NCI-H2107 treated with DMSO at 0.1 percent for 48 hours (cell line): ENCODE data around the gene RAB1A.
"Not testable (repeated sequence)": the region's sequence is repeated elsewhere in the genome, so short reads cannot be mapped to it uniquely, and the experiment has no call there.

ENCODE experiments used
- DNase-seq: peaks from one replicate; lab custom pipeline; 2025; ENCODE audit not compliant: unreplicated experiment; lab: John Stamatoyannopoulos, UW

The RAB1A gene

DNA sequence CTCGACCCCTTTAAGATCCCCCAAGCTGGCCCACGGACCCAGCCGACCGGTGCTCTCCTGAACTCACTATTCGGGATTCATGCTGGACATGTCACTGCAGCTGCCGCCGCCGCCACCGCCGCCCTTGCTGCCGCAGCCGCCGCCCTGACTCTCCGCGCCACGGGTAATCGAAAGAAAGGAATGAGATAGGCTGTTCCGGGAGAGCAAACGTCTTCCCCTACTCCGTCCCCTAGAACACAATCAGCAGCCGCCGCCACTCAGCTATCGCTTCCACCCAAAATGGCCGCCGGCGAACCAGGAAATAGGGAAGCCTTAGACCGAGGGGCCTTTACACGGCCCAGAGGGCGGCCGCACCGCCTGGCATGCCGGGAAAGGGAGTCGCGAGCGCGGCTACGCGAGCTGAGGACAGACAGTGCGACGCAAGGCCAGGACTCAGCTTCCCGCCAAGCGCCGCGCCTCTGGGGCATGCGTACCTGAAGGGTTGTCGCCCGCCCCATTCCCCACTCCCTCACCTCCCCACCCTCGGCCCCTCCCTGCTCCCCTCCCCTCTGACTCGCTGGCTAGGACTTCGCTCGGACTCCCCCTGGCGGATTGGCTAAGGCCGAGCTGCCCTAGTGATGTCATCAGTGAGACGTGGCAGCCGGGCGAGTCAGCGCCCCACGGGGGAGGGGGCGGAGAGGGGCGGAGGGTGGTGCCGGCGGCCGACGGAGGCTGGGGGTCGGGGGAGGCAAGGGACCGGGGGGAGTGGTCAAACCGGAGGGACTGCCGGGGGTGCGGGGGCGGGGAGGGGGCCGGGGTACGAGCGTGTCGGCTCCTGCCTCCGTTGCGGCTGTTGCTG, at the start of gene RAB1A:
Gene RAB1A (minus strand): TSS at position 281 of the 838 bp plus-strand sequence. CDS start 191 bp downstream, at position 90.
- DNase-seq = peak; percentile 94

DNA sequence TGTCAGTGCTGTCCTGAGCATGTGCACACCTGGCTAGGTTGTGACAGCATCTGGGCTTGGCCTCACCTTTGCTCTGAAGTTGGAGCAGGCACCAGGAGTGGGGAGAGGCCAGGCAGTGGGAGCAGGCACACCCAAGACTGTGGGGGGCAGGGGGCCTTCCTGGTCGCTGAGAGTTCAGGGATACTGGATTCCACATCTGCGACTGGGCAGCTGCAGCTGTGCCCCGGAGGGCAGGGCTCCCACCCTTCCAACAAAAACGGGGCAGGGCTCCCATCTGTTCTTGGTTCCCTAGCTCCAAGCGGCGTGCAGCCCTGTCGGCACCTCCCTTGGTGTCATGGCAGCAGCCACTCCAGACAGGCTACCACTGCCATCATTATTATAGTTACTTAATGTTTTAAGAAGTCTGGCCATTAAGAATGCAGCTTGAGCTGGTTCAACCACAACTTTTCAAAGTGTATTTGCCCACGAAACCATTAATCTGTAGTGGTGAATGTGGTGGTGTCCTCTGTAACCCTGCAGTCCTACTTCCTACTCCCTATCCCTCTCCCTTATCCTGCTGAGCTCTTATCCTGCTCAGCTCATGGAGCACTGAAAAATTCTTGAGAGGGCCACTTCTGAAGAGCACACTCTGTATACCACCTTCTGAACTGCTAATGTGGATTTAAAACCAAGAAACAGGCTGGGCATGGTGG, 48.0 kb upstream of the RAB1A start:
- DNase-seq = no peak

DNA sequence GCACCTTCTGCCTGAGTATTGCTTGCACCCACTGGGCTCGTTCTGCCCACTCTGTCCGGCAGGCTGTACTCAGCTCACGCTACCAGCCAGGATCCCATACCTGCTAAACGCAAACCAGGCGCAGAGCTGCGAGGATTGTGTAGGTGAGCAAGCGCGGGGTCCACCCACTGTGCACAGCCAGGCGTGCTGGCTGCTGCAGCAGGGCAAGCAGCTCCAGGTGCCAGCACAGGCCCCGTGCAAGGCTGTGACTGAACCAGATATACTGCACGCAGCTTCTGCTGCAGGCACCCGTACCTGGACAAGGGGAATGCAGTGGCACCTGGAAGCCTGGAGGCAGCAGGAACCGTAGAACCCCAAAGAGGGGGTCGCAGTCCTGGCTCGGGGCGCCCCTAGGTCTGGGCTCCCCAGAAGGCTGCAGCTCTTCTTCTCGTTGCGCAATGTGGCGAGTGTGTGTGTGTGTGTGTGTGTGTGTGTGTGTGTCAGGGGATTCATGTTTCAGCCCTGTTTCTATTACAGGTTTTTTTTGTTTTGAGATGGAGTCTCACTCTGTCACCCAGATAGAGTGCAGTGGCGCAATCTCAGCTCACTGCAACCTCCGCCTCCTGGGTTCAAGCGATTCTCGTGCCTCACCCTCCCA, 46.1 kb upstream of the RAB1A start:
- peak; percentile 26 for DNase-seq

DNA sequence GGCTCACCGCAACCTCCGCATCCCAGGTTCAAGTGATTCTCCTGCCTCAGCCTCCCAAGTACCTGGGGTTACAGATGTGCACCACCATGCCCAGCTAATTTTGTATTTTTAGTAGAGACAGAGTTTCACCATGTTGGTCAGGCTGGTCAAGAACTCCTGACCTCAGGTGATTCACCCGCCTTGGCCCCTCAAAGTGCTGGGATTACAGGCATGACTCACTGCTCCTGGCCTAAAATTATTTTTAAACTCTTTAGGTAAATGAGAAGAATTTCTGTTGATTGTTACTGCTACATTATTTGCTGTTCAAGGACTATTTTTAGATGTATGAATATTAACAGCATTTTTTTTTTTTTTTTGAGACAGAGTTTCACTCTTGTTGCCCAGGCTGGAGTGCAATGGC, 44.1 kb upstream of the RAB1A start:
- DNase-seq = not testable (repeated sequence)

DNA sequence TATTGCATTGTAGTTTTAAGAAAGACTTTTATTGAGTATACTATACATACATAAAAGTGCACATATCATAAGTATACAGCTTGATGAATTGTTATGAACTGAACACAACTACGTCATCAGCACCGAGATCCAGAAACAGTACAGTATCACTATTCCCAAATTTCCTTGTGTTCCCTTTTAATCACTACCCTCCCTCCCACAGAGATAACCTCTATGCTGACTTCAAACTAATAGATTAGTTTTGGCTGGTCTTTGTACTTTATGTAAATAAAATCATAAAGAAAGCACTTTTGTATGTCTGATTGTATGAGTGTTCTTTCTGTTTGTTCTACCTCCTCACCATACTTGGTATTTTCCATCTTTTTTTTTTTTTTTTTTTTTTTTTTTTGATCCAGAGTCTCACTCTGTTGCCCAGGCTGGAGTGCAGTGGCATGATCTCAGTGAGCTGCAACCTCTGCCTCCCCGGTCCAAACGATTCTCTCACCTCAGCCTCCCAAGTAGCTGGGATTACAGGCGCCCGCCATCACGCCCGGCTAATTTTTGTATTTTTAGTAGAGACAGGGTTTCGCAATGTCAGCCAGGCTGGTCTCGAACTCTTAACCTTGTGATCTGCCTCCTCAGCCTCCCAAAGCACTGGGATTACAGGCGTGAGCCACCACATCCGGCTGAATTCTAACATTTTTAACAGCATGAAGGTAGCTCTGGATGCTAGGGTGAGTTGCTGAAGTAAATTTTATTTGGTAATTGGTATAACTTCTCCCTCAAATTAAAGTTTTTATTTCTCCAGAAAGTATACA, 43.3 kb upstream of the RAB1A start:
- no peak for DNase-seq

DNA sequence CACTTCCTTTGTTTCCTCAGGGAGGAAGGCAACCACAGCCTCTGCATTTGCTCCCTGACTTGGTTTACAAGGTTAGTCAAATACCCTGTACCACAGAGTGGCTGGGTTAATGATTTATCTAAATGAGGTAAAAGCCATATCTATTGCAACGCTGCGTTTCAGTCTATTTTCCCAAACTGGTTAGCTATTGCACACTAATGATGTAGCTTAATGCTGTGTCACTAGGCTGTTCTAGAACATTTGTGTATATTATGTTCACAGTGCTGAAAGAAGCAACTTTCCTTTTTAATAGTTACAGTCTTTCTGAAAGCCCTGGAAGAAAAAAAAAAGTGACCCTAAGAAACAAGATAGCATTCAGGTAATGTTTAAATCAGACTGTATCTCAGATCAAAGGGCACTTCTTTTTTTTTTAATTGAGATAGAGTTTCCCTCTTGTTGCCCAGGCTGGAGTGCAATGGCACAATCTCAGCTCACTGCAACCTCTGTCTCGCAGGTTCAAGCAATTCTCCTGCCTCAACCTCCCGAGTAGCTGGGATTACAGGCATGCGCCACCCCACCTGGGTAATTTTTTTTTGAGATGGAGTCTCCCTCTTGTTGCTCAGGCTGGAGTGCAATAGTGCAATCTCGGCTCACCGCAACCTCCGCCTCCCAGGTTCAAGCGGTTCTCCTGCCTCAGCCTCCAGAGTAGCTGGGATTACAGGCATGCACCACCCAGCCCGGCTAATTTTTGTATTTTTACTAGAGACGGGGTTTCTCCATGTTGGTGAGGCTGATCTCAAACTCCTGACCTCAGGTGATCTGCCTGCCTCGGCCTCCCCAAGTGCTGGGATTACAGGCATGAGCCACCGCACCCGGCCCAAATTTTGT, 40.9 kb upstream of the RAB1A start:
- DNase-seq = not testable (repeated sequence)

DNA sequence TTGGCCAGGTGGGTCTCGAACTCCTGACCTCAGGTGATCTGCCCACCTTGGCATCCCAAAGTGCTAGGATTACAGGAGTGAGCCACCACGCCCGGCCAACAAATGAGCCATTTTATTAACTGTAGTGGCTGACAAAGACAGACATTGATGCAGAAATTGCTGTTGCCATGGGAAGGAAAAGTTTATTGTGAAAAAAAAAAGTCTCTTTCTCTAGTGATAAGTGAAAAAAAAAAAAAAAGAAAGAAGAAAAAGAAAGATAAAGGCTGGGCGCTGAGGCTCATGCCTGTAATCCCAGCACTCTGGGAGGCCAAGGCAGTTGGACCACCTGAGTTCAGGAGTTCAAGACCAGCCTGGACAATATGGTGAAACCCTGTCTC, 39.8 kb upstream of the RAB1A start:
- no peak for DNase-seq

DNA sequence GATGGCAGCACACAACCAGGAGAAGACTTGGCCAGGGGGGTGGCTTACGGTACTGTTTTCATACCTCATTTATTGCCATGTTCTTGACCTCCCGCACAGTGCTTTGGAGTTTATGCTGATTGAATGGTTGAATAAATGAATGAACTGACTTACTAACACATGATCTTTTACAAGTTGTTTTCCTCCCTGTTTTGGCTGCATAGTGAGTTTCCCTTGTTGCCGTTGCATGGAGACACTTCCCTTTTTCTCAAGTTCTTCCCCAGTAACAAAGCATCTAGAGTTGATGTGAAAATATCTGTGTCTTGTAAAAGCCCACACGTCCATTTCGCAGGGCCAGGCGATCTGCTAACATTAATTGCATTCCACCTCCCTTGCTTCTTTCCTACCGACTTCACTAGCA, 35.7 kb upstream of the RAB1A start:
- no peak for DNase-seq

DNA sequence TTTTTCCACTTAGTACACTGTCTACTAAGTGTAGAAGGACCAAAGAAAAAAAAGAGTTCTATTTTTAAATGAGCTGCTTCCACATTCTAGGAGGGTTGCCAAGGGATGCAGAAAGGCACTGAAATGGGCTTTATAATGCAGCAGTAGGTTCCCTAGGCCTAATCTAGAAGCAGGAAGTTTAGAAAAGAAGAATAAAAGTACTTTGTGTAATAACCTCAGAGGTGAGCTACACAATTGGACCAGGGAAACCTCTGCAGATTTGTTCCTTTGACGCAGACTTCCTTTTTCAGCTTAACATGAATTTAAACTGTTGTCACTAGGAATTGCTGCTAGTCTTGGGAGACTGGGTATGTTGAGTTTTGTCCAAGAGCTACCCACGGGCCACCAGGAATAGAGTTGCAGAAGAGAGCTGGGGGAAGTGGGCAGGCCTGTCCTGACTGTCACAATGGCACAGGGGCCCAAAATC, 34.6 kb upstream of the RAB1A start:
- no peak for DNase-seq

DNA sequence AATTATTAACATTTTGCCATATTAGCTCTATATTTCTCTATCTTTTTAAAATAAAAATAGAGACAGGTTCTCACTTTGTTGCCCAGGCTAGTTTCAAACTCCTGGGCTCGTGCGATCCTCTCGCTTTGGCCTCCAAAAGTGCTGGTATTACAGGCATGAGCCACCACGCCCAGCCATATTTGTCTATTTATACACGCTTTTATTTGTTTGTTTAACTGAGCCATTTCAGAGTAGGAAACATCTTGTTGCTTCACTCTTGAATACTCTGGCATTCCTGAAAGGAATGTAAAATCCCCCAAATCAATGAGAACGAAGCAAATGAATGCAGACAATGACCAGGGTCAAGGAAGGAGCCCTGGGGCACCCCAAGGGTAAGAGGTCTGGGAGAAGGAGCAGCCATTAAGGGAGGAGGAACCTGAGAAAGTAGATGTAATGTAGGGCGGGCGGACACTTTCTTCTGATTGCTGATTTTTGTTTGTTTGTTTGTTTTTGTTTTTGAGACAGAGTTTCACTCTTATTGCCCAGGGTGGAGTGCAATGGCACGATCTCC, 31.7 kb upstream of the RAB1A start:
- no peak for DNase-seq

DNA sequence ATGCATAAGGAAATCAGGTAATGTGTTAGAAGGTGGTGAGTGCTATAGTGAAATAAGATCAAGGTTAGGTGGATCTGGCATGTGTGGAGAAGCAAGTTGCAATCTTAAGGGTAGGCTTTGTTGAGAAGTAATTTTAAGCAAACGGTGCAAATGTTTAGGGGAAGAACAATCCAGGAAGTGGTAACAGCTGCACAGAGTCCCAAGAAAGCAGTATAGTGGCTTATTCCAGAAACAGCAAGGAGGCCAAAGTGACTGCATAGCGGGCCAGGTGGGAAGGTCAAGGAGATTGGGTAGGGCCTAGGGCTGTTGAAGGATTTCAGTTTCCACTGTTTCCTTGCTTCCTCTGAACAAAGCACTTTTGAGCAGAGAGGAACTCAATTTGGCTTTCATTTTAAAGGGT, 30.0 kb upstream of the RAB1A start:
- no peak for DNase-seq

DNA sequence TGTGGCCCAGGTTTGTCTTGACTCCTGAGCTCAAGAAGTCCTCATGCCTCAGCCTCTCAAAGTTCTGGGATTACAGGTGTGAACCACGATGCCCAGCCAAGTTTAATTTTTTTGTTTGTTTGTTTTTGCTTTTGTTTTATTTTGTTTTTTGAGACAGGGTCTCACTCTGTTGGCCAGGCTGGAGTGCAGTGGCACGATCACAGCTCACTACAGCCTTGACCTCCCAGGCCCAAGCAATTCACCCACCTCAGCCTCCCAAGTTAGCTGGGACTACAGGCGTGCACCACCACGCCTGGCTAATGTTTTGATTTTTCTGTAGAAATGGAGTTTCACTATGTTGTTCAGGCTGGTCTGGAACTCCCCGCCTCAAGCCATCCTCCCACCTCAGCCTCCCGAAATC, 29.4 kb upstream of the RAB1A start:
- no peak for DNase-seq

DNA sequence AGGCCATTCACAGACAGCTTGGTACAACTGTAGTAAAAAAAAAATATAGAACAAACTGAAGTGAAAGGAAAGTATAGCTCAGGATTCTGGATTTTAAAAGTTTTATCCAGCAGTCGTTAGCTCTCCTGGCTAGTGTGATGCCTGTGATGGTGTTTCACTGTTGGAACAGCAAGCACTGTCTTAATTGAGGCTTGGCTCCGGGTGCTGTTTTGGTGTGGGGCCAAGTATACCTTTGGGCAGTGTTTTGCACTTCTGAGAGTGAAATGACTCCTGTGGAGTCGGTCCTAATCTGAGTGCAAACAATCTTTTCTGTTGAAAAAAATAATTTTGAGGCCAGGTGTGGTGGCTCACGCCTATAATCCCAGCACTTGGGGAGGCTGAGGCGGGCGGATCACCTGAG, 28.7 kb upstream of the RAB1A start:
- DNase-seq = no peak

DNA sequence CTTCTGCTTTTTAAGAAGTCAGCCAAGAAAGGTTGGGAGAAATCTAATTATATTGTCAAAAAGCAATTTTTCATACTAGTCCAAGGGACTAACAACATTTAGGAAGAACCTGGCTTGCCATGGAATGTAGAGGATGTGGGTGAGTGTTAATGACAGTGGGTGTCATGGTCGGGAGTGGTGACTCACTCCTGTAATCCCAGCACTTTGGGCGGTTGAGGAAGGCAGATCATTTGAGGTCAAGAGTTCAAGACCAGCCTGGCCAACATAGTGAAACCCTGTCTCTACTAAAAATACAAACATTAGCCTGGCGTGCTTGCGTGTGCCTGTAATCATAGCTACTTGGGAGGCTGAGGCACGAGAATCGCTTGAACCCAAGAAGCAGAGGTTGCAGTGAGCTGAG, 27.9 kb upstream of the RAB1A start:
- not testable (repeated sequence) for DNase-seq

DNA sequence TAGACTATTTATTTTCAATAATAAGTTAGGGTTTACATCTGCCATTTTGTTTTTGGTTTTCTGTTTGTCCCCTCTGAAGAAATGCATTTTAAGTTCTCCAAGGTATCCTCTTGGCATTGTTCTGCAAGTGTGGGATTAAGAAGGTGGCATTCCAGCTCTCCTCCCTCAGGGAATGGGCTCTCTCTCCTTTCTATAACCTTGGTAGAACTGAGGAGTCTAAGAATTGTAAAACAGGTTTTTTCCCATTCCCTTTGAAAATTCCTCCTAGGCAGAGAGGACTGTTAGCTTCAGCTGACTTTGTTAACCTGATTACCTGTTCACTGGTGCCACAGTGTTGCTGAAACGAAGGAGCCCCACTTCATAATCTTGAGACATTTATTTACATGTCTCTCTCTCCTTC, 26.1 kb upstream of the RAB1A start:
- no peak for DNase-seq

DNA sequence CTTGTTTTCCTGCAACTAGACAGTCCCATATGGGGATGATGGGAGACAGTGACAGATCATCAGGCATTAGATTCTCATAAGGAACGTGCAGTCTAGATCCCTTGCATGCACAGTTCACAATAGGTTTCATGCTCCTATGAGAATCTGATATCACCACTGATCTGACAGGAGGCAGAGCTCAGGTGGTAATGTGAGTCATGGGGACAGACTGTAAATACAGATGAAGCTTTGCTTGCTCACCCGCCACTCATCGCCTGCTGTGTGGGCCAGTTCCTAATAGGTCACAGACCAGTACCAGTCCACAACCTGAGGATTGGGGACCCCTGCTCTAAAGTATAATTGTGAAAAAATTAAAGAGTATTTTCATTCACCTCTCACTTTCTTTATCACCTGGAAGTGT, 23.6 kb upstream of the RAB1A start:
- DNase-seq = no peak

DNA sequence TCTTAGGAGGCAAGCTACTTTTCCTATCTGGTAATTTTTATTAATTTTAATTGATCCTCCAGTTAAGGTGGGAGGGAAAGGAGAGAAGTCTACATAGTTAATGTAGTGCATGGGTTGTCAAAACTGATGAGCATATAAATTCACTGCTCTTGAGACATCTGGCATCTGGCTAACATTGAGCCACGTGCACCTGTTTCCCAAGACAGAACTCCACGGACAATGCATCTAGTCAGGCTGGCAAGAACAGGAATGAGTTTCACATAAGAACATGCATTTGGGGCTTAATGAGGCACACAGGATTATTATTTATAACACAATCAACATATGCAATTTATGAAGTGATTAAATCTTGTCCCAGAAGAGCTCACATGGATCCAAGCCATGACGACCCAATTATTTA, 16.2 kb upstream of the RAB1A start:
- DNase-seq = no peak

DNA sequence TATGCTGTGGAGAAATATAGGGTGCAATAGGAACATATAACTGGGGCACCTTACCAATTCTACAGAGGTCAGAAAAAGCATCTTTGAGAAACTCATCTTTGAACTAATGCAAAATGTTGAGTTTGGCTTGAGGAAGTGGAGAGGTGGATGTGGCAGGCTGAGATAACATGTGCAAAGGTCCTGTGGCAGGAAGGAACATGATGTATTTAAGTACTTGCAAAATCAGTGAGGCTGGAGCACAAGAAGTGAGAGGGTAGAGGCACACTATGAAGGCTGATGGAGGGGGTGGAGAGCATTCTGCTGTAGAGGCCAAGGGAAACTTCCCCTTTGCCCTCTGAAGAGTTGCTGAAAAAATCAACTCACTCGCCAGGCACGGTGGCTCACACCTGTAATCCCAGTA, 14.7 kb upstream of the RAB1A start:
- DNase-seq = no peak

DNA sequence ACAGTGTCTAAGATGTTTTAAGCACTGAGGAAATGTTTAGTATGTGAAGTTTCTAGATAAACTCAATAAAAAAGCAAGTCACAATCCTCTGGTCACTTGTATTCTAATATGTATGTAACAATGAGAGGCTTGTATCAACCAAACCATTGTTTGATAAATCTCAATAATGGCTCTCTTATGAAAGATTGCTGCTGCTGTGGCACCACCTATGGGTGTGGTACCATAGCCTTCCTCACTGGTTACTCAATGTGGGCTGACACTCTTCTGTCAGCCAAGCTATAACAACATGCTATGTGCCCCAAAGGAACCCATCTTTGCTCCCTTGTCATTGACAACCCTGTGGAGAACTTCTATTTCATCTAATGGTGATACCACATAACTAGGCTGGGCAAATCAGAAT, 12.6 kb upstream of the RAB1A start:
- DNase-seq = no peak

DNA sequence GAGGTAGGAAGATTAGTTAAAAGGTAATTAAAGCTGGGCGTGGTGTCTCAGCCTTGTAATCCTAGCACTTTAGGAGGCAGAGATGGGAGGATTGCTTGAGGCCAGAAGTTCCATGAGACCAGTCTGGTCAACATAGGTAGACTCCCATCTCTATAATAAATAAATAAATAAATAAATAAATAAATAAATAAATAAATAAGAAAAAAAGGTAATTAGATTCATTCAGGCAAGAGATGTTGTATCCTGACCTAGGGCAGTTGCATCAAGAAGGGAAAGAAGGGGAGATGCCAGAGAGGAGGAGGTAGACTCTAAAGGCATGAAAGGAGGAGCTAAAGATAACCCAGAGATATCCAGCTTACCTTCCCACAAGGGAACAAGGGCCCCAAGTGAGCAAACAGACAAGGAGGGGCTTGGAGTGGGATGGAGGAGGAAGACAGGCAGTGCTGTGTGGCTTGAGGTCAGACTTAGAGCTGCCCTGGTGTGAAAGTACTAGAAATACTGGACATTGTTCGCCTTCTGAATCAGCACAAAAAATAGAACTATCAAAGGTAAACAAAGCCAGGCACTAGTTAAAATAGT, 7.4 kb upstream of the RAB1A start:
- DNase-seq = no peak
